Mesendoderm (in vitro differentiated cells): Measurements from ENCODE around the gene ESYT3.

Experiments
- DNase-seq: peaks from one replicate; pipeline ENCODE4 v3.0.0; 2013
- H2AK5ac ChIP-seq: 2 replicates; pipeline ENCODE4 v1.6.1; 2013; ENCODE audit warnings: low read length, inconsistent platforms
- H2BK120ac ChIP-seq: 2 replicates; pipeline ENCODE4 v1.6.1; 2013; ENCODE audit warnings: low read depth, mild to moderate bottlenecking, low read length, moderate library complexity, mixed read lengths
- H2BK15ac ChIP-seq: replicated peaks from 2 replicates; pipeline ENCODE4 v1.6.1; 2013; ENCODE audit warnings: low read depth, mild to moderate bottlenecking, moderate library complexity
- H2BK5ac ChIP-seq: 2 replicates; pipeline ENCODE4 v1.6.1; 2013; ENCODE audit warnings: low read length, inconsistent platforms
- H3K18ac ChIP-seq: 2 replicates; pipeline ENCODE4 v1.6.1; 2013; ENCODE audit warnings: mild to moderate bottlenecking, low read length, mixed read lengths
- H3K23ac ChIP-seq: one replicate; pipeline ENCODE4 v1.6.1; 2013; ENCODE audit warnings: low read length
- H3K27ac ChIP-seq: 2 replicates; pipeline ENCODE4 v1.5.1; 2013; ENCODE audit warnings: low read depth, mild to moderate bottlenecking, inconsistent platforms, low read length, moderate library complexity
- H3K27me3 ChIP-seq: 2 replicates; pipeline ENCODE4 v1.6.1; 2013; ENCODE audit warnings: low read length, control low read depth, mild to moderate bottlenecking, inconsistent platforms; ENCODE audit not compliant: insufficient read depth, poor library complexity
- H3K36me3 ChIP-seq: 2 replicates; pipeline ENCODE4 v1.6.1; 2013; ENCODE audit warnings: low read length, inconsistent platforms; ENCODE audit not compliant: control insufficient read depth, insufficient read depth
- H3K4ac ChIP-seq: one replicate; pipeline ENCODE4 v1.6.1; 2013; ENCODE audit warnings: low read depth, mild to moderate bottlenecking, low read length, moderate library complexity
- H3K4me1 ChIP-seq: 2 replicates; pipeline ENCODE4 v1.6.1; 2013; ENCODE audit warnings: low read depth, low read length, inconsistent platforms; ENCODE audit not compliant: control insufficient read depth
- H3K4me2 ChIP-seq: 2 replicates; pipeline ENCODE4 v1.6.1; 2013; ENCODE audit warnings: low read length
- H3K4me3 ChIP-seq: 2 replicates; pipeline ENCODE4 v1.5.1; 2013; ENCODE audit warnings: mild to moderate bottlenecking, low read length
- H3K56ac ChIP-seq: one replicate; pipeline ENCODE4 v1.6.1; 2013; ENCODE audit warnings: low read length
- H3K79me1 ChIP-seq: 2 replicates; pipeline ENCODE4 v1.6.1; 2013; ENCODE audit warnings: low read length, inconsistent platforms
- H3K79me2 ChIP-seq: 2 replicates; pipeline ENCODE4 v1.6.1; 2013; ENCODE audit warnings: mild to moderate bottlenecking, low read length; ENCODE audit not compliant: control insufficient read depth, insufficient read depth
- H3K9ac ChIP-seq: 2 replicates; pipeline ENCODE4 v1.6.1; 2013; ENCODE audit warnings: low read length, inconsistent platforms
- H4K5ac ChIP-seq: one replicate; pipeline ENCODE4 v1.6.1; 2013; ENCODE audit warnings: low read length
- H4K8ac ChIP-seq: one replicate; pipeline ENCODE4 v1.6.1; 2013; ENCODE audit warnings: low read depth, mild to moderate bottlenecking, control low read depth, low read length, moderate library complexity
- WGBS: extraction: QIAGEN DNeasy Blood & Tissue Kit; methylation state at CpG from one replicate; pipeline ENCODE4 v1.1.7; 2013; ENCODE audit warnings: low lambda C conversion rate, missing lambda C conversion rate; ENCODE audit not compliant: insufficient coverage; ENCODE audit errors: extremely low coverage; 5-methylcytosine and 5-hydroxymethylcytosine counted together

ESYT3 gene

DNA sequence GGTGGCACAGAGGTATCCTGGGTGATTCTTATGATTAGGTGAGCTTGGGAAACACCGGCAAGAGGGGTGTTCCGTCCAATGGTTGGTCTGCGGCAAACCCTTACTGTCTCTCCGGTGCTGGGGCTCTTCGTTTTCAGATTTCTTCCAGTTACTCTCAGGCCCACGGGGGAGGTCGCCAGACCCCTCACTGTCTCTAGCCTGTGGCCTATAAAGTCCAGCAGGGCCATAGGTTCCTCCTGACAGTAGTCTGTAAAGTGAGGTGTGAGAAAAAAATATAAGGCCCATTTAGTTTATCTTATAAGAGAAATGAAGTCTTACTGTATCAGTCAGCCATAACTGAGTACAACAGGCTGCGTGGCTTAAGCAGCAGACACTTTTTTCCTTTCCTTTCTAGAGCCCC, 1.4 kb downstream of the ESYT3 start:
- Histone ChIP-seq H3K9ac (peak overlapping the region; percentile 45), H2AK5ac (no peak overlapping the region), H3K4me2 (peak overlapping the region; percentile 30), H3K36me3 (no peaks in the 10 kb centered on the region), H4K8ac (no peak overlapping the region), H3K27ac (no peak overlapping the region), H4K5ac (no peak overlapping the region), H2BK5ac (no peak overlapping the region), H3K4ac (no peak overlapping the region), H3K79me1 (no peaks in the 10 kb centered on the region), H2BK120ac (no peak overlapping the region), H2BK15ac (no peak overlapping the region), H3K23ac (no peak overlapping the region), H3K79me2 (no peaks in the 10 kb centered on the region), H3K27me3 (peaks cover 4% of the 10 kb centered on the region), H3K18ac (no peak overlapping the region), H3K56ac (no peak overlapping the region), H3K4me3 (no peak overlapping the region), H3K4me1 (no peaks in the 10 kb centered on the region)
- WGBS = no CpG with 5 or more reads among the region's 8 CpGs
- no peak for DNase-seq

DNA sequence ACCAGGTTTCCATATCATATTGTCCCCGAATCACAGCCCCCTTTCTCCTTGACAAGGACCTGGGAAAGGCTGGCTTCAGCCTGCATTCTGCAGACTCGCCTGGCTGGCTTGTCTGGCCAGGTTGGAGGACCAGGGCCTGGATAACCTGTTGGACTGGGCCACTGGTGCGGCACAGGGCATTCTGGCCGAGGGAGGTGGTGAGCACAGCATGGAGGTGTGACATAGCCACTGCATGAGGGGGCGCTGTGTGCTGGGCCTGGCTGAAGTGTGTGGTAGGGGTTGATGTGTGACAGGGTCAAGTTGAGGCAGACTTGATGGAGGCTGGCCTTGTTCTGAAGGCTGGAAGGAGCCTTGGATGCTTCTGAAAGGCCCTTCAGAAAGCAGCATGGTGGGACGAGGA, 2.9 kb downstream of the ESYT3 start:
- Histone ChIP-seq H3K4me1 (no peaks in the 10 kb centered on the region), H3K27ac (no peak overlapping the region), H2BK120ac (no peak overlapping the region), H3K4me3 (no peak overlapping the region), H2BK5ac (no peak overlapping the region), H3K27me3 (peaks cover 4% of the 10 kb centered on the region), H4K5ac (no peak overlapping the region), H3K56ac (no peak overlapping the region), H3K23ac (no peak overlapping the region), H3K9ac (no peak overlapping the region), H3K79me1 (no peaks in the 10 kb centered on the region), H2BK15ac (no peak overlapping the region), H2AK5ac (no peak overlapping the region), H3K4me2 (no peak overlapping the region), H3K79me2 (no peaks in the 10 kb centered on the region), H4K8ac (no peak overlapping the region), H3K36me3 (no peaks in the 10 kb centered on the region), H3K18ac (no peak overlapping the region), H3K4ac (no peak overlapping the region)
- DNase-seq = no peak
- WGBS = no CpG with 5 or more reads among the region's 6 CpGs

DNA sequence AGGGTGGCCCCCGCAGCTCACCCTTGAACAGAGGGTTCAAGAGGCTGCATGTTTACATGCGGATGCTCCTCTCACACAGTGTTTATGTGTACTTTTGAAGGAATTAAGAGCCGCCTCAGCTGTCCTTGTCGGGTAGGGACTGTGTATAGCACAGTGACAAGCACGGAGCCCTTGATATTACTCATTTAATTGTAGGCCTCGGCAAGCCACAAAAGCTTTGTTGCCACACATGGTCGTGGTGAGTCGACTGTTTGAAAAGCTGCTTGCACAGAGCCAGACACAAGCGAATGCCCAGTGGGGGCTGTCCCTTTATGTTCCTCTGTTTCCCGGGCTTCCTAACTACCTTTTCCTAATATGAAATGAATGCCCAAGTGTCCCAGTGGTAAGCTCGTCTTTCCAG, 4.5 kb downstream of the ESYT3 start:
- peaks cover 3% of the 10 kb centered on the region for H3K4me1 ChIP-seq
- no peaks in the 10 kb centered on the region for H3K36me3 ChIP-seq
- no peaks in the 10 kb centered on the region for H3K79me2 ChIP-seq
- no peak overlapping the region for H2BK15ac ChIP-seq
- H3K79me1 ChIP-seq = no peaks in the 10 kb centered on the region
- H3K9ac ChIP-seq = no peak overlapping the region
- H3K4me3 ChIP-seq = no peak overlapping the region
- no peak for DNase-seq
- H2AK5ac ChIP-seq = no peak overlapping the region
- H3K56ac ChIP-seq = no peak overlapping the region
- no peak overlapping the region for H3K23ac ChIP-seq
- H3K27ac ChIP-seq = no peak overlapping the region
- no peak overlapping the region for H4K8ac ChIP-seq
- H4K5ac ChIP-seq = no peak overlapping the region
- H3K27me3 ChIP-seq = no peaks in the 10 kb centered on the region
- H3K4ac ChIP-seq = no peak overlapping the region
- H3K18ac ChIP-seq = no peak overlapping the region
- WGBS = no CpG with 5 or more reads among the region's 11 CpGs
- H2BK120ac ChIP-seq = no peak overlapping the region
- no peak overlapping the region for H2BK5ac ChIP-seq
- no peak overlapping the region for H3K4me2 ChIP-seq

DNA sequence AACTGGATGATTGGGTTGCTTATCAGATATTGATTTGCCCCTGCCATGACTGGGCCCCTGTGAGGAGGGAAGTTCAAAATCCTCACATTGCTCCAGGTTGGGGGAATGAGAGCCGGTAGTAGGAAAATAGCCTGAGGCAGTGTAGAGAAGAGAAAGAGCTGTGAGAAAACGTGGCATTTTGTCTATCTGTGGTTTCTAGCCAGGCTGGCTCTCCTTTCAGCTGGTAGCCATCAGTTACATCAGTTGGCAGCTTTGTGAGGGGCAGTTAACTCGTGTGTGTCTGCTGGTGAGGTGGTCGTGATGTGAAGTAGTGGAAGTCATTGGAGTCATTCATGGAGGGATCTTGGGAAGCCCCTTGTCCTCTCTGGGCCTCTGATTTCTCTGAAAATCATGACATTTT, 5.2 kb downstream of the ESYT3 start:
- no peaks in the 10 kb centered on the region for H3K27me3 ChIP-seq
- no CpG with 5 or more reads among the region's 4 CpGs for WGBS
- no peak overlapping the region for H3K4me3 ChIP-seq
- no peaks in the 10 kb centered on the region for H3K79me1 ChIP-seq
- H2BK15ac ChIP-seq = no peak overlapping the region
- H3K36me3 ChIP-seq = no peaks in the 10 kb centered on the region
- H2BK120ac ChIP-seq = no peak overlapping the region
- no peaks in the 10 kb centered on the region for H3K79me2 ChIP-seq
- peak; percentile 30 for DNase-seq
- no peak overlapping the region for H3K4ac ChIP-seq
- no peak overlapping the region for H4K8ac ChIP-seq
- no peak overlapping the region for H3K18ac ChIP-seq
- no peak overlapping the region for H2BK5ac ChIP-seq
- H3K4me1 ChIP-seq = peaks cover 3% of the 10 kb centered on the region
- H2AK5ac ChIP-seq = no peak overlapping the region
- H3K23ac ChIP-seq = no peak overlapping the region
- no peak overlapping the region for H3K9ac ChIP-seq
- no peak overlapping the region for H4K5ac ChIP-seq
- H3K27ac ChIP-seq = no peak overlapping the region
- no peak overlapping the region for H3K56ac ChIP-seq
- no peak overlapping the region for H3K4me2 ChIP-seq

DNA sequence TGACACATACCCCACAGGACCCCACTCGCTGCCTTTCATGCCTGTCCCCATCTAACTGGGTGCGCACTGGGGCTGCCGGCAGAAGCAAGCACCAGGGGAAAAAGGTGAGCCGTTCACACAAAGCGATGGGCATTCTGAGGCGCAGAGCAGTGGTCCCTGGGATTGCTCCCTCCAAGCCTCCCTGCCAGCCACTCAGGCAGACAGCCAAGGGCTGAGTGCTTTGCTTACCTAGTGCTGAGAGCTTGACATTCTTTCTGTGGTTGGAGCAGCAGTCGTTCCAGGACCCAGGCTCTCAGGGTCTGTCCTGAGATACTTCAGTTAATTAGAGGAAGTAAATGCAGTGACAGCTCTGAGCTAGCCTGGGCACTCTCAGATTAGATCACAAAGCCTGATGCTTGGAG, 5.7 kb downstream of the ESYT3 start:
- Histone ChIP-seq H3K27ac (no peak overlapping the region), H2AK5ac (no peak overlapping the region), H4K5ac (no peak overlapping the region), H3K27me3 (no peaks in the 10 kb centered on the region), H3K4me1 (peaks cover 3% of the 10 kb centered on the region), H4K8ac (no peak overlapping the region), H3K79me2 (no peaks in the 10 kb centered on the region), H2BK5ac (no peak overlapping the region), H3K23ac (peak overlapping the region; percentile 15), H3K4me3 (no peak overlapping the region), H3K9ac (no peak overlapping the region), H2BK120ac (no peak overlapping the region), H3K4ac (no peak overlapping the region), H3K4me2 (no peak overlapping the region), H3K36me3 (no peaks in the 10 kb centered on the region), H3K79me1 (no peaks in the 10 kb centered on the region), H3K18ac (no peak overlapping the region), H2BK15ac (no peak overlapping the region), H3K56ac (no peak overlapping the region)
- WGBS = no CpG with 5 or more reads among the region's 7 CpGs
- DNase-seq = peak; percentile 69

DNA sequence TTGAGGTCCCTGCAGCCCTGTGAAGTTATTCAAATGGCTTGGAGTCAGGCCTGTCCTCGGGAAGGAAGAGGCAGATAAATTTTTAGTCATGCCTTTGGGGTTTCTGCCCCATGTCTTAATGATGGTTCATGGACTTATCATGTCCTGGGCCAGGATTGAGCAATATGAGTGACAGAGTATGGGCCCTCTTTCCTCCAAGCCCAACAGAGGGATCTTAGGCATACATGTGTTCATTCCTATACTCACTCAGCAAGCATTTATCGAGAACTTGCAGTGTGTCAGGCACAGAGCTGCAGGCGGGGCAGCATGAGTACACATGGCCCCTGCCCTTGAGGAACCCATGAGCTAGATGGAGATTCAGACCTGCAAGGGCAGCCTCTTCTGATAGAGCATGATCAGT, 6.2 kb downstream of the ESYT3 start:
- WGBS = no CpG with 5 or more reads among the region's 3 CpGs
- no peaks in the 10 kb centered on the region for H3K36me3 ChIP-seq
- H3K4me1 ChIP-seq = peaks cover 3% of the 10 kb centered on the region
- H2BK15ac ChIP-seq = no peak overlapping the region
- no peaks in the 10 kb centered on the region for H3K79me2 ChIP-seq
- no peak overlapping the region for H2AK5ac ChIP-seq
- H3K56ac ChIP-seq = no peak overlapping the region
- H3K27me3 ChIP-seq = no peaks in the 10 kb centered on the region
- DNase-seq = no peak
- H3K4me2 ChIP-seq = no peak overlapping the region
- H4K8ac ChIP-seq = no peak overlapping the region
- H2BK120ac ChIP-seq = no peak overlapping the region
- H3K9ac ChIP-seq = no peak overlapping the region
- no peak overlapping the region for H3K27ac ChIP-seq
- H3K18ac ChIP-seq = no peak overlapping the region
- no peak overlapping the region for H2BK5ac ChIP-seq
- no peak overlapping the region for H4K5ac ChIP-seq
- no peak overlapping the region for H3K4me3 ChIP-seq
- H3K23ac ChIP-seq = no peak overlapping the region
- H3K79me1 ChIP-seq = no peaks in the 10 kb centered on the region
- H3K4ac ChIP-seq = no peak overlapping the region
